ENCODE measurements around the gene PTPRG. TPM values are rescaled to one million over a fixed set of nuclear protein-coding genes. Genes with fewer than 3 reads are reported as not detected.

Gene PTPRG
- total and polyA plus RNA-seq, 2 donors (not counting 3 experiments of a cell fraction or from before 2014, with no cell fraction given) = 8.9 to 39.1 TPM

DNA sequence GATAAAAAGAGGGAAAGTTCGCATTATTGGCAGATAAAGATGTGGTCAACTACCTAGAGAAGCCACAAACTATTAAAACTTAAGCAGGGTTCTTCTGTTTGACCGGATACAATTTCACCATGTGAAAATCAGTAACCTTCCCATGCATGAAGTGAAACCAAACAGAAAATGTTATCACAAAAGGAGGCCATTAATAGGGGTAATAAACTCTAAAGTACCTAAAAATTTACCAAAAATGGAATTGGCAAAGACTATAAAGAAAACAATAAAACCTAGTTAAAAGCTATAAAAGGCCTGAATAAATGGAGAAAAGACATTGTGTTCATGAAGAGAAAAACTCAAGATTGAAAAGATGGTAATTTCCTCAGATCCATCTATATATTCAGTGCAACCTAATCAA lies 728.6 kb downstream of the PTPRG start:
- Histone ChIP-seq H4K20me1 (replicated peaks; ENCODE audit: control insufficient read depth, extremely low read depth, insufficient read depth, low read length) (no peaks in the 10 kb centered on the region), H3K4me3 (replicated peaks in 1 of 3; ENCODE audit: insufficient read depth in 1 of 3, low read depth in 1 of 3, low read length in 3 of 3) (no peak overlapping the region), H3K4me1 (ENCODE audit: control insufficient read depth, extremely low read depth, insufficient read depth, low read length) (no peaks in the 10 kb centered on the region), H3K4me2 (ENCODE audit: insufficient read depth, low read length) (no peak overlapping the region), H3K9ac (replicated peaks; ENCODE audit: extremely low read depth, insufficient read depth, low read length) (no peak overlapping the region), H3K9me1 (replicated peaks; ENCODE audit: control insufficient read depth, extremely low read depth, insufficient read depth, low read length) (no peaks in the 10 kb centered on the region), H3K27me3 (ENCODE audit: control insufficient read depth in 2 of 2, insufficient read depth in 2 of 2, low read length in 2 of 2) (no peaks in the 10 kb centered on the region), H3K9me3 (replicated peaks; ENCODE audit: control insufficient read depth, insufficient read depth, low read length) (no peaks in the 10 kb centered on the region), H3K79me2 (ENCODE audit: control insufficient read depth, insufficient read depth, low read length) (no peaks in the 10 kb centered on the region), H3K27ac (ENCODE audit: insufficient read depth, low read depth, low read length) (no peak overlapping the region), H3K36me3 (ENCODE audit: control insufficient read depth in 2 of 2, extremely low read depth in 1 of 2, insufficient read depth in 2 of 2, low read length in 2 of 2) (no peaks in the 10 kb centered on the region), H2AFZ (ENCODE audit: low read depth, low read length) (no peak overlapping the region)
- intact Hi-C loops (cut with micrococcal nuclease) = no loop called here
- TF ChIP-seq JUN (IDR thresholded peaks at IDR 0.05; ENCODE audit: borderline replicate concordance, insufficient read depth, insufficient read length, low read depth) (no peak), MYC (IDR thresholded peaks at IDR 0.05; ENCODE audit: low read depth, low read length) (no peak), GATA2 (IDR thresholded peaks at IDR 0.05; ENCODE audit: insufficient read depth, insufficient read length, low read depth, low read length) (no peak), POLR2A (IDR thresholded peaks at IDR 0.05; ENCODE audit: low read depth, low read length) (no peak), POLR2AphosphoS5 (IDR thresholded peaks at IDR 0.05; ENCODE audit: insufficient read depth, low read depth, low read length) (no peak), EZH2 (IDR thresholded peaks at IDR 0.05; ENCODE audit: borderline replicate concordance, low read depth, low read length, severe bottlenecking) (no peak), FOS (IDR thresholded peaks at IDR 0.05; ENCODE audit: borderline replicate concordance, insufficient read depth, low read length) (no peak)
- TF ChIP-seq, protein P1, sequence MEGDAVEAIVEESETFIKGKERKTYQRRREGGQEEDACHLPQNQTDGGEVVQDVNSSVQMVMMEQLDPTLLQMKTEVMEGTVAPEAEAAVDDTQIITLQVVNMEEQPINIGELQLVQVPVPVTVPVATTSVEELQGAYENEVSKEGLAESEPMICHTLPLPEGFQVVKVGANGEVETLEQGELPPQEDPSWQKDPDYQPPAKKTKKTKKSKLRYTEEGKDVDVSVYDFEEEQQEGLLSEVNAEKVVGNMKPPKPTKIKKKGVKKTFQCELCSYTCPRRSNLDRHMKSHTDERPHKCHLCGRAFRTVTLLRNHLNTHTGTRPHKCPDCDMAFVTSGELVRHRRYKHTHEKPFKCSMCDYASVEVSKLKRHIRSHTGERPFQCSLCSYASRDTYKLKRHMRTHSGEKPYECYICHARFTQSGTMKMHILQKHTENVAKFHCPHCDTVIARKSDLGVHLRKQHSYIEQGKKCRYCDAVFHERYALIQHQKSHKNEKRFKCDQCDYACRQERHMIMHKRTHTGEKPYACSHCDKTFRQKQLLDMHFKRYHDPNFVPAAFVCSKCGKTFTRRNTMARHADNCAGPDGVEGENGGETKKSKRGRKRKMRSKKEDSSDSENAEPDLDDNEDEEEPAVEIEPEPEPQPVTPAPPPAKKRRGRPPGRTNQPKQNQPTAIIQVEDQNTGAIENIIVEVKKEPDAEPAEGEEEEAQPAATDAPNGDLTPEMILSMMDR (IDR thresholded peaks at IDR 0.05; ENCODE audit: extremely low read depth in 1 of 2, insufficient read depth in 1 of 2, low read depth in 1 of 2, low read length in 2 of 2) = no peak
- TF ChIP-seq, protein P2, sequence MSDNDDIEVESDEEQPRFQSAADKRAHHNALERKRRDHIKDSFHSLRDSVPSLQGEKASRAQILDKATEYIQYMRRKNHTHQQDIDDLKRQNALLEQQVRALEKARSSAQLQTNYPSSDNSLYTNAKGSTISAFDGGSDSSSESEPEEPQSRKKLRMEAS (IDR thresholded peaks at IDR 0.05; ENCODE audit: insufficient read depth, insufficient read length) = no peak
- ChIA-PET CTCF (no interaction called here), POLR2A (no interaction called here)
- FAIRE-seq (no peak), DNase-seq (ENCODE audit: low read depth, low spot score) (no peak)
- BruUV-seq (replicated peaks) = no TSS peak
- dilution Hi-C loops (cut with MboI; ENCODE audit: extremely low pct_ligation_motif_present, low sequenced_read_pairs) = no loop called here
